ENCODE results near the gene MAPK8IP2.

DNA sequence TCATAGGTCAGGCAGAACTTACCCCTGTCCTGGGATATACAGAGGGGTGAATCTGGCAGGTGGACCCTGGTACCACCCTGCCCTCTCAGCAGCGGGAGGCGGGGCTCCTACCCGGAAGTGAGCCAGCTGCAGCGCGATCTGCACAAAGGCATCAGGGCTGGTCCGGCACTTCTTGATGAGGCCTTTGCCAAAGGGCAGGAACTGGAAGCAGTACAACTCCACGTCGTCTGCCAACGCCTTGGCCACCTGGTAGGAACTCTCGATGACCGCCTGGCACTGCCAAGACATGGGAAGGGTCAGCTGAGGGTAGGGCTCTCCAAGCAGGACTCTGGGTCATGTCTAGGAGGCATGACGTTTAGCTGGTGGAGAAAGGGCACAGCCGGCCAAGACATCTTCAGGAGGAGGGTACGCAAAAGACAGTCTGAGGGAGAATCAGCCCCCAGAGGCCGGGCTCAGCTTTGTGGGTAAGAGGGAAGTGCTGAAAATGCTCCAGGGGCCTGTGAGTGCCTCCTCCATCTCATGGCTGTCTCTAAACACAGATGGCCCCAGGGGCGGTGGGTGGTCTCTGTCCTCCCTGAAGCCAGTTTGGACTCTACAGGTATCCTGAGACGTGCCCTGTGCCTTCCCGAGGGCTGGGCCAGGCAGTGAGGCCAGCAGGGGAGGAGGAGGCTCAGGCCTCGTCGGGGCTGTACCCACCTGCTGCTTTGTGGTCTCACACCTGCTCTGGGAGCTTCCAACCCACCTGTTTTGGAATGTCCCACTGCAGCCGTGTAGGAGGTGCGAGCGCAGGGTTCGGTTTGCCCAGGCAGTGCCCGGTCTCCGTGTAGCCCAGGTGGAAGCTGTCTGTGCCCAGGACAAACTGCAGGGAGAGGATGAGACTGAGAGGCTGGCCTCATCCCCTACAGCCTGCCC, 29.1 kb upstream of the MAPK8IP2 start:
- TF ChIP-seq RAD21 (IDR thresholded peaks at IDR 0.05; ENCODE audit: low read length) = no peak
- TF ChIP-seq EP300 (IDR thresholded peaks at IDR 0.05; ENCODE audit: borderline replicate concordance in 1 of 2, low read depth in 1 of 2, low read length in 1 of 2) = no peak
- TF ChIP-seq MAX (IDR thresholded peaks at IDR 0.05; ENCODE audit: low read depth) = no peak
- TF ChIP-seq, protein P1, sequence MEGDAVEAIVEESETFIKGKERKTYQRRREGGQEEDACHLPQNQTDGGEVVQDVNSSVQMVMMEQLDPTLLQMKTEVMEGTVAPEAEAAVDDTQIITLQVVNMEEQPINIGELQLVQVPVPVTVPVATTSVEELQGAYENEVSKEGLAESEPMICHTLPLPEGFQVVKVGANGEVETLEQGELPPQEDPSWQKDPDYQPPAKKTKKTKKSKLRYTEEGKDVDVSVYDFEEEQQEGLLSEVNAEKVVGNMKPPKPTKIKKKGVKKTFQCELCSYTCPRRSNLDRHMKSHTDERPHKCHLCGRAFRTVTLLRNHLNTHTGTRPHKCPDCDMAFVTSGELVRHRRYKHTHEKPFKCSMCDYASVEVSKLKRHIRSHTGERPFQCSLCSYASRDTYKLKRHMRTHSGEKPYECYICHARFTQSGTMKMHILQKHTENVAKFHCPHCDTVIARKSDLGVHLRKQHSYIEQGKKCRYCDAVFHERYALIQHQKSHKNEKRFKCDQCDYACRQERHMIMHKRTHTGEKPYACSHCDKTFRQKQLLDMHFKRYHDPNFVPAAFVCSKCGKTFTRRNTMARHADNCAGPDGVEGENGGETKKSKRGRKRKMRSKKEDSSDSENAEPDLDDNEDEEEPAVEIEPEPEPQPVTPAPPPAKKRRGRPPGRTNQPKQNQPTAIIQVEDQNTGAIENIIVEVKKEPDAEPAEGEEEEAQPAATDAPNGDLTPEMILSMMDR (IDR thresholded peaks at IDR 0.05) = no peak
- no peak for TF ChIP-seq FOSL2 (IDR thresholded peaks at IDR 0.05; ENCODE audit: borderline replicate concordance, low read depth)
- no peak for TF ChIP-seq TAF1 (IDR thresholded peaks at IDR 0.05; ENCODE audit: borderline replicate concordance, low read depth, low read length)
- TF ChIP-seq POLR2AphosphoS5 (IDR thresholded peaks at IDR 0.05; ENCODE audit: low read depth, low read length) = no peak
